NCI-H187 (cell line): ENCODE results near the gene KPRP.

Experiments
- DNase-seq, 2 experiments: peaks; one replicate each; lab custom pipeline; 2025; lab: John Stamatoyannopoulos, UW

Gene KPRP, protein sequence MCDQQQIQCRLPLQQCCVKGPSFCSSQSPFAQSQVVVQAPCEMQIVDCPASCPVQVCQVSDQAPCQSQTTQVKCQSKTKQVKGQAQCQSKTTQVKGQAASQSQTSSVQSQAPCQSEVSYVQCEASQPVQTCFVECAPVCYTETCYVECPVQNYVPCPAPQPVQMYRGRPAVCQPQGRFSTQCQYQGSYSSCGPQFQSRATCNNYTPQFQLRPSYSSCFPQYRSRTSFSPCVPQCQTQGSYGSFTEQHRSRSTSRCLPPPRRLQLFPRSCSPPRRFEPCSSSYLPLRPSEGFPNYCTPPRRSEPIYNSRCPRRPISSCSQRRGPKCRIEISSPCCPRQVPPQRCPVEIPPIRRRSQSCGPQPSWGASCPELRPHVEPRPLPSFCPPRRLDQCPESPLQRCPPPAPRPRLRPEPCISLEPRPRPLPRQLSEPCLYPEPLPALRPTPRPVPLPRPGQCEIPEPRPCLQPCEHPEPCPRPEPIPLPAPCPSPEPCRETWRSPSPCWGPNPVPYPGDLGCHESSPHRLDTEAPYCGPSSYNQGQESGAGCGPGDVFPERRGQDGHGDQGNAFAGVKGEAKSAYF

GRCh38 chr1:152757747-152758146 is at the start of gene KPRP:
Gene KPRP, plus strand, starts transcription at chr1:152758025. Its CDS starts 1,564 bp downstream, at chr1:152759589.
- no peak for DNase-seq

DNA sequence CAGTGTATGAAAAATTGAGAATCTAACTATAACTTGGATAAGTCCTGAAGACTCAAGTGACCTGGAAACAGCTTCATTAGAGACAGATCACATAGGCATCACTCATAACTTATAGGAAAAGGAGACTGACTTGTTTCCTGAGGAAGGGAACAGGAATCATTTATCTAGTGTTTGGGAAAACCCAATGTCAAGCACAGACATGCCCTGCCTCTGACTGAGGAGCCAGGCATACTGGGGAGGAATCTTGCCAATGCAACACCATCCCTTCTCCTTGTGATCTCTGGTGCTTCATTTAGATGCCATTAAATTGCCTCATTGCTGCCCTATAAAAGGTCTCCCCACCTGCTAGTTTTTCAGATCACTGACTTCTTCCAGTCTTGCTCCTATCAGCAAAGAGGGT is 39.6 kb upstream of the KPRP start:
- no peak for DNase-seq

DNA sequence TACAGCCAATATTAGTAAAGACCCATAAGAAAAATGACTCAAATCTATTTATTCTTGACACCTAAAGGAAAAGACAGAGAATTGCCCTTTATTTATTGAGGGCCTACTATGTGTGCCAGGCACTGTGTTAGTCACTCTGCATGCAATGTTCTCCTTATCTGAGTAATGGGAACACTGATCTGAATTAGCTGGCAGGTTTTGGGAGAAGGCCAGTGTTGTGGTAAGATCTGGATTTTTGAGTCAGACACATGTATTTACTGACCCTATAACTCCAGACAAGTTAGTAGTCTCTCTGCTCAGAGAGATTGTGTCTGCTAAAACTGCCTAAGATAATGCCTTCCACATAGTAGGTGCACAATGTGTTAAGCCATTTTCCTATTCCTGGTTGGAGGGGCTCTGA is 32.6 kb upstream of the KPRP start:
- no peak for DNase-seq

DNA sequence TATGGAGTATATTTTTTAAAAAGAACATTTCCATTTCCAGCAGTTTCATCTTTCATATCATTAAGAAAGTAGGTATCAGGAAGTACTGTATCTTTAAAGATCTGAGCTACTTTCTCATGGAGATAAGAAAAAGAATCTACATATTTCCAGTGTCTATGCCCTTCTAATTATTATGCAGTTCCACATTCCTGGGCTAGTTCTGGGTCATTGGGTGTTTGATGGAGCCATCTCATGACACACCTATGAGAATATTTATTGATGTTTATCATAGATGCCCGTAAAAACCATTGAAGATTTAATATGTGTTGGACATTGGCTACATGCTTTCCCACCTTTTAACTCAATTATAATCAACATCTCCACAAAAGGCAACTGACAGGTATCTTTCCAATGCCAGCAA is 28.8 kb upstream of the KPRP start:
- no peak for DNase-seq

DNA sequence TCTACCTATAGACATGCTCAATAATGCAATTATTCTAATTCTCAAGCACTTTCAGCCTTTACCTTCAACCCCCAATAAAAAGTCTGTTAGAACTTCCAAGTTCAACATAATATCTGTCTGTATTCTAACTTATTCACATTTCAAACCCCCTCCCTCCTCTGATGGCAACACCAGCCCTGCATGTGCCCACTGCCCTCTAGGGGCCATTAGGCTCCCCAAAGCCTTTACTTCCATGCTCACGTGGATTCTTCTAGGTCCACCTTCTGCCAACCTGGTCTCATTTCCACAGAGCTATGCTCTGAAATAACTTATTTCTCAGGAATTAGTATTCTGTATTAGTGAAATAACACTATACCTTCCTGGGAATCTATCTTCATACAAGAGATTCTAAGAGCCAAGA is 22.2 kb upstream of the KPRP start:
- no peak for DNase-seq

DNA sequence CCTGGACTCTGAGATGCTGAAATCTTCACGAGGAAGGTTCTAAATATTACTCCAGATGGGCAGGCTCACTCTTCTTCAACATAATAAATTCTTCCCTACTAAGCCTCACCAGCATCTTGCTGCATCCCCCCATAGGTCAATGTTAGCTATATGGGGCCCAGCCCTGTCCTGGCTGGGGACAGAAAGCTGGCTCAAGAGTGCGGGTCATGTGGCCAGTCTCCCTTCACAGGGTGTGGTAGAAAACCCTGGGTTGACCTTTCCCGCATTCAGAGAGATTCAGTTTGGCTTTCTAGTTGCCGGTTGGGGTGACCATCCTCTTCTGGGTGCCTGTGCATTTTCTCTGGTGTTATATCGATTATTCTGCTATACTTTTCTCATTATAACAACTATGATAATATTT is 19.8 kb upstream of the KPRP start:
- no peak for DNase-seq

- no peak for DNase-seq
These were observed 18.0 kb upstream of the KPRP start for GRCh38 chr1:152739841-152740240.

DNA sequence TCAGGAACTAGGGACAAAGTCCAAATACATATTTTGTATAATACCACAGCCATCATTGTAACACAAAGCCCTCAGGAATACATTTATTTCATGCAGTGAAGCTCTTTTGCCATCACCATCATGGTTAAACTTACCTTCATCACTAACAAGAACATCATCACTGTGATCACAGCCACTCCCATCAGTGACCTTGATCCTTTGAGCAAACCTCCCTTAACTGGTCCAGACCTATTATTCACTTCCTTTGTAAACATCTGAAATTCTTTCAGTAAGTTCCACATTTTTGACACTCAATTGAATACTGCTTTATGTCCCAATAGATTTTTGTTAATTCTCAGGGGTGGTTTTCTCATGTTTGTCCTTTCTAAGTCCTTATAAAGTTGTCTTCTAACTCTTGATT is 16.2 kb upstream of the KPRP start:
- no peak for DNase-seq

DNA sequence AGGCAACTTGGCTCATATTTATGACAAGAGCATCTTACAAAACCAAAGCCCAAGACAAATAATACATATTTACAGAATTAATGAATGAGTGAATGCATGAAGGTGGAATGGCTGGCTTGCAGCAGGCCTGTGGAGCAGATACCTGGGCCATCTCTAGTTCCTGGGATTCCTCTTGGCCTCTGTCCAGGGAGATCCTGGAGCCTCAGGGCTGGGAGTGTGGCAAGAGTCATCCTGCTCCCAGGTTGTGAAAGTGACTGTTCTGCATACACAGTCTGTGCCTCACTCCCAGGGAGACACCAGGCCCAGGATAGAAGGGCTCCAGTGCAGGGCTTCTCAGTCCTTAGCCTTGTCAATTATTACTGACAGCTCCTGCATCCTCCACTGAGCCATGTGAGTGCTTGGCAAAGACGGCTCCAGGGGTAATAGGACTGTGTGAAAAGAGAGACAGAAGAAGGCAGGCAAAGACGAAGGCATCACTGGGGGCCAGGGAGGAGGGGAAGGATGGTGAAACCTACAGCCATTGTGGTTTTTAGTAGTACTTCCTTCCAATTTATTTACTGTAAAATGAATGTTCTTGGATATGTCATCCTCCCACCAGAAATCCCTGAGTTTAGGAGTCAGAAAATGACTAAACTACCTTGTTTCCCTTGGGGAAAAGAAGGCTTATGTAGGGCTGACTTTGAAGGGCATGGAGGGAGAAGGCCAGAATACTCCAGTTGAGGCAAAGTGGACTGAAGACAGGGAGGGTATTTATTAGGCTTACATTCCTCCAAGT is 14.3 kb upstream of the KPRP start:
- DNase-seq: no peak

DNA sequence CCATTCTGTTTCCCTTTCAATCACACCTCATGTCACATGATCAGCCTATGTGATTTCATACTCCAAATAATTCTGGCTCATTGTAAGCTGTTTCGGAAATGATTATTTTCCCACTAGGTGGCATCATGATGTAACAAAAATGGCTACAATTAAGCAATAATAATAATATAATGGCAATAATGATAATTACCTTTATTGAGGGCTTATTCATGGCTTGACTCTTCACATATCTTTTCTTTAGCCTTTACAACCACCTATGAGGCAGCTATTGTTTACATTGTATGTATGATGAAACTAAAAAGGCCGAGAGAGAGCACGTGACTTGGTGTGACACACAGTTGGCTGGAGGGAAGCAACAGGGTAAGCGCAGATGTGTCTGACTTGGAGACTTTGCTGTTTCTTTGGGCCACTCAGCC is 12.5 kb upstream of the KPRP start:
- no peak for DNase-seq

GRCh38 chr1:152745765-152746444 is 11.9 kb upstream of the KPRP start:
- no peak for DNase-seq

DNA sequence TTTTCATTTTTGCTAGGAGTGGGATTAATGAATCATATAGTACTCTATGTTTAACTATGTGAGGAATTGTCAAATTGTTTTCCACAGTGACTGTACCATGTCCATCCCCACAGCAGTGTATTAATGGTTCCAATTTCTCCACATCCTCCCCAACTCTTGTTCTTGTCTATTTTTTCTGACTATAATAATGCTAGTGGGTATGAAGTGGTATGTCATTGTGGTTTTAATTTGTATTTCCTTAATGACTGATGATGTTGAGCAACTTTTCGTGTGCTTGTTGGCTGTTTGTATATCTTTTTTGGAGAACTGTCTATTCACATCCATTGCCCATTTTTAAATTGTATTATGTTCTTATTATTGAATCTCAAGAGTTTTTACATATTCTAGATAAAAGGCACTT is 10.0 kb upstream of the KPRP start:
- no peak for DNase-seq

- DNase-seq: no peak
These were observed 5.6 kb upstream of the KPRP start for GRCh38 chr1:152752225-152752624.

DNA sequence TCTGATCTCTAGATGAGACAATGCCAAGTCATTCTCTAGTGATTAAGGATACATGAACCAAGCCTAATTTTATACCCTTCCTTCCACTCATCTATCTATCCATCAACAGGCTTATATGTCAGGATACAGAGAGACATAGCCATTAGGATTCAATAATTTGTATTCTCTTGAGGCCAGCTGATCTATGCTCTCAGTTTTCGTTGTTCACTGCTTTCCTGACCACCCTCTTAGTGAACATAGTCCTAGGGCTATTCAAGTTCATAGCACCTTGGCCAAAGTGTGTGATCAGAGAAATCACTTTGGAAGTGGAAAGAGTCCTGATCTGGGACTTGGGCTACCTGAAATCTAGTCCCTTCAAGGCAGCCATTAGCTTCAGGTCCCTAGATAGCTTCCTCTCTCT is 4.2 kb upstream of the KPRP start:
- DNase-seq: no peak

DNA sequence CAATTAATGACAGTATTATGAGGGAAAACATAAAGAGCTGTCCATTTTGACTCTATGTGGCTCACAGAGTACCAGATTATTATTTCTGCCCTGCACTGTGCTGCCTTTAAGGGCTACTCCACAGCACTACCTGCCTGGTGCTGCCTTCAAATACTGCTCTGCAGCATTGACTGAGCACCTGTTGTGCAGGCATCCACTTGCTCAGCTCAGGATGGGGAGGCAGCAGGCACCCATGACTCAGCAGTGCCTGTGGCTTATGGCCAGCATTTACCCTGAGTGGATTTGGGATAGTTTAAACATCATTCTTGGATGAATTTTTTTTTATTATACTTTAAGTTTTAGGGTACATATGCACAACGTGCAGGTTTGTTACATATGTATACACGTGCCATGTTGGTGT is 953 bp upstream of the KPRP start:
- no peak for DNase-seq

- no peak for DNase-seq
These were observed 811 bp downstream of the KPRP start for GRCh38 chr1:152758636-152759035.

DNA sequence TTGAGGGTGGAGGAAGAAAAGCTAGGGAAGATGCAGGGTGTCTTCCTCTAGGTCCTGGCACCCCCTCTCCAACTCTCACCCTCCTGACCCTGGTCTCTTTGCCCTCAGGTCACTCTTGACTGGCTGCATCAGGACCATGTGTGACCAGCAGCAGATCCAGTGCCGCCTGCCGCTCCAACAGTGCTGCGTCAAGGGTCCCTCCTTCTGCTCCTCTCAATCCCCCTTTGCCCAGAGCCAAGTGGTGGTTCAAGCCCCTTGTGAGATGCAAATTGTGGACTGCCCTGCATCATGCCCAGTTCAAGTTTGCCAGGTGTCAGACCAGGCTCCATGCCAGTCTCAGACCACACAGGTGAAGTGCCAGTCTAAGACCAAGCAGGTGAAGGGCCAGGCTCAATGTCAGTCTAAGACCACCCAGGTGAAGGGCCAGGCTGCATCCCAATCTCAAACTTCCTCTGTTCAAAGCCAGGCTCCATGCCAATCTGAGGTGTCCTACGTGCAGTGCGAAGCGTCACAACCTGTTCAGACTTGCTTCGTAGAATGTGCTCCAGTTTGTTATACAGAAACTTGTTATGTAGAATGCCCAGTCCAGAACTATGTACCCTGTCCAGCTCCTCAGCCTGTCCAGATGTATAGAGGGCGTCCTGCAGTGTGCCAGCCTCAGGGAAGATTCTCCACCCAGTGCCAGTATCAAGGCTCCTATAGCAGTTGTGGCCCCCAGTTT is 1.8 kb downstream of the KPRP start:
- DNase-seq: no peak

GRCh38 chr1:152760551-152761190 is 2.8 kb downstream of the KPRP start:
- no peak for DNase-seq

- no peak for DNase-seq
These were observed 3.9 kb downstream of the KPRP start for GRCh38 chr1:152761609-152762213.

- no peak for DNase-seq
These were observed 11.2 kb downstream of the KPRP start for GRCh38 chr1:152768847-152769533.
